Endothelial cell of umbilical vein (primary cell): ENCODE results near the gene IL6ST. TPM values are rescaled to one million over a fixed set of nuclear protein-coding genes. Genes with fewer than 3 reads are reported as not detected.

Experiments
- BruUV-seq: library from RNA; stranded (reverse); fragments of 400-500 nt; replicated peaks from 2 replicates; lab custom pipeline; 2021; lab: Mats Ljungman, UMichigan
- CTCF ChIA-PET: fragments of 300-600, 350-600 bp; sonication (Branson Sonifier 250); formaldehyde crosslinking; loops from one replicate; lab custom pipeline; 2021; ENCODE audit warnings: antibody characterized with exemption, inconsistent platforms; lab: Charles Lee
- POLR2A ChIA-PET: fragments of 300-600, 350-600 bp; sonication (Branson Sonifier 250); formaldehyde crosslinking; loops from one replicate; lab custom pipeline; 2021; ENCODE audit warnings: antibody characterized with exemption, inconsistent platforms; lab: Charles Lee
- DNase-seq: peaks from one replicate; pipeline ENCODE4 v3.0.0-alpha.2; 2011; ENCODE audit warnings: low read depth, low spot score
- FAIRE-seq: peaks from 2 replicates; lab custom pipeline; 2011; peaks lifted over from hg19 to GRCh38; lab: Jason Lieb, UNC
- H2AFZ ChIP-seq: 2 replicates; pipeline ENCODE4 v1.6.0; 2012; ENCODE audit warnings: low read depth, low read length, control low read depth, inconsistent platforms
- H3K27ac ChIP-seq: 2 replicates; pipeline ENCODE4 v1.5.1; 2011; ENCODE audit warnings: low read depth, mild to moderate bottlenecking, control low read depth, low read length, moderate library complexity; ENCODE audit not compliant: insufficient read depth
- H3K27me3 ChIP-seq, 2 experiments: 2 replicates each; pipeline versions ENCODE4 v1.6.0 to v1.6.1; 2011; ENCODE audit warnings: low read length in 2 of 2, mixed read lengths in 1 of 2; ENCODE audit not compliant: control insufficient read depth in 2 of 2, insufficient read depth in 2 of 2
- H3K36me3 ChIP-seq, 2 experiments: 2 replicates in 1 of 2; 3 replicates in 1 of 2; pipeline ENCODE4 v1.5.1; 2011; ENCODE audit warnings: low read length in 2 of 2, mild to moderate bottlenecking in 1 of 2, moderate library complexity in 1 of 2; ENCODE audit not compliant: control insufficient read depth in 2 of 2, insufficient read depth in 2 of 2; ENCODE audit errors: extremely low read depth in 1 of 2
- H3K4me1 ChIP-seq: 3 replicates; pipeline ENCODE4 v1.5.1; 2011; ENCODE audit warnings: mild to moderate bottlenecking, low read length; ENCODE audit not compliant: control insufficient read depth, insufficient read depth; ENCODE audit errors: extremely low read depth
- H3K4me2 ChIP-seq: 2 replicates; pipeline ENCODE4 v1.6.1; 2011; ENCODE audit warnings: low read length, control low read depth, mixed read lengths; ENCODE audit not compliant: insufficient read depth
- H3K4me3 ChIP-seq, 3 experiments: fragments of 200-600 bp in 1 of 3; sonication (generic), shearing (Covaris generic) in 1 of 3; replicated peaks in 1 of 3; 2 replicates each; pipeline ENCODE4 v1.5.1; 2011 to 2016; ENCODE audit warnings: control low read depth in 3 of 3, low read length in 3 of 3, mild to moderate bottlenecking in 2 of 3, inconsistent platforms in 1 of 3, low read depth in 1 of 3, moderate library complexity in 1 of 3; ENCODE audit not compliant: insufficient read depth in 1 of 3
- H3K79me2 ChIP-seq: 2 replicates; pipeline ENCODE4 v1.6.0; 2012; ENCODE audit warnings: low read length, inconsistent platforms; ENCODE audit not compliant: control insufficient read depth, insufficient read depth
- H3K9ac ChIP-seq: replicated peaks from 2 replicates; pipeline ENCODE3; 2011; ENCODE audit warnings: low read length, control low read depth; ENCODE audit not compliant: insufficient read depth; ENCODE audit errors: extremely low read depth
- H3K9me1 ChIP-seq: replicated peaks from 3 replicates; pipeline ENCODE4 v1.6.0; 2011; ENCODE audit warnings: mild to moderate bottlenecking, low read length; ENCODE audit not compliant: control insufficient read depth, insufficient read depth; ENCODE audit errors: extremely low read depth
- H3K9me3 ChIP-seq: replicated peaks from 2 replicates; pipeline ENCODE4 v1.5.1; 2012; ENCODE audit warnings: low read length, inconsistent platforms; ENCODE audit not compliant: control insufficient read depth, insufficient read depth
- H4K20me1 ChIP-seq: replicated peaks from 2 replicates; pipeline ENCODE3; 2011; ENCODE audit warnings: mild to moderate bottlenecking, low read length; ENCODE audit not compliant: control insufficient read depth, insufficient read depth; ENCODE audit errors: extremely low read depth
- EZH2 ChIP-seq: IDR thresholded peaks from 2 replicates; pipeline ENCODE4 v1.6.1; 2012; ENCODE audit warnings: borderline replicate concordance, low read depth, mild to moderate bottlenecking, moderate library complexity, low read length, inconsistent platforms; ENCODE audit not compliant: severe bottlenecking
- FOS ChIP-seq: IDR thresholded peaks from 2 replicates; pipeline ENCODE4 v1.6.1; 2011; ENCODE audit warnings: mild to moderate bottlenecking, low read length, moderate library complexity, borderline replicate concordance; ENCODE audit not compliant: insufficient read depth
- GATA2 ChIP-seq: IDR thresholded peaks from 2 replicates; pipeline ENCODE4 v1.7.0; 2011; ENCODE audit warnings: low read depth, mild to moderate bottlenecking, moderate library complexity, mixed read lengths, low read length; ENCODE audit not compliant: insufficient read length, insufficient read depth
- JUN ChIP-seq: IDR thresholded peaks from 2 replicates; pipeline ENCODE4 v1.6.1; 2011; ENCODE audit warnings: borderline replicate concordance, low read depth; ENCODE audit not compliant: insufficient read length, insufficient read depth
- MYC ChIP-seq: IDR thresholded peaks from one replicate; pipeline ENCODE4 v1.6.1; 2011; ENCODE audit warnings: mild to moderate bottlenecking, low read depth, low read length
- POLR2A ChIP-seq: IDR thresholded peaks from 2 replicates; pipeline ENCODE4 v1.6.1; 2012; ENCODE audit warnings: low read depth, mild to moderate bottlenecking, control low read depth, low read length
- POLR2AphosphoS5 ChIP-seq: IDR thresholded peaks from 2 replicates; pipeline ENCODE4 v1.6.1; 2012; ENCODE audit warnings: low read depth, mild to moderate bottlenecking, control low read depth, low read length, moderate library complexity; ENCODE audit not compliant: insufficient read depth
- dilution Hi-C: fragments of 300-500 bp; cut with MboI; formaldehyde crosslinking; loops from one replicate; pipeline ENCODE4 v1.15.0; 2019; ENCODE audit warnings: low sequenced_read_pairs; ENCODE audit not compliant: extremely low pct_ligation_motif_present
- intact Hi-C: fragments of 100-400 bp; cut with micrococcal nuclease; formaldehyde crosslinking; loops from one replicate; pipeline ENCODE4 v1.10.0; 2022
- polyA plus RNA-seq, 4 experiments: library from polyadenylated mRNA; depleted of rRNA in 3 of 4; stranded (reverse) in 3 of 4; unstranded in 1 of 4; fragments of >200 nt; gene quantifications; 2 replicates each; pipeline versions ENCODE4 v1.2.1 to v1.2.3, GENCODE V29; 2011 to 2012; ENCODE audit warnings: missing spikeins in 1 of 4
- total RNA-seq: library from RNA; stranded (reverse); gene quantifications from 2 replicates; pipeline ENCODE4 v1.2.3, GENCODE V29; 2021
- TF ChIP-seq, protein P1 (sequence below), 2 donors: IDR thresholded peaks; 1 replicate in 1 of 2; 2 replicates in 1 of 2; pipeline ENCODE4 v1.5.1; 2011; ENCODE audit warnings: low read length in 2 of 2, mild to moderate bottlenecking in 2 of 2, moderate library complexity in 2 of 2, control low read depth in 1 of 2, inconsistent platforms in 1 of 2, low read depth in 1 of 2; ENCODE audit not compliant: insufficient read depth in 1 of 2; ENCODE audit errors: extremely low read depth in 1 of 2
- TF ChIP-seq, protein P2 (sequence below): IDR thresholded peaks from 2 replicates; pipeline ENCODE4 v1.6.1; 2011; ENCODE audit not compliant: insufficient read depth, insufficient read length

Gene IL6ST
- total and polyA plus RNA-seq, 2 donors (not counting 3 experiments of a cell fraction or from before 2014, with no cell fraction given): 135 to 345 TPM

DNA sequence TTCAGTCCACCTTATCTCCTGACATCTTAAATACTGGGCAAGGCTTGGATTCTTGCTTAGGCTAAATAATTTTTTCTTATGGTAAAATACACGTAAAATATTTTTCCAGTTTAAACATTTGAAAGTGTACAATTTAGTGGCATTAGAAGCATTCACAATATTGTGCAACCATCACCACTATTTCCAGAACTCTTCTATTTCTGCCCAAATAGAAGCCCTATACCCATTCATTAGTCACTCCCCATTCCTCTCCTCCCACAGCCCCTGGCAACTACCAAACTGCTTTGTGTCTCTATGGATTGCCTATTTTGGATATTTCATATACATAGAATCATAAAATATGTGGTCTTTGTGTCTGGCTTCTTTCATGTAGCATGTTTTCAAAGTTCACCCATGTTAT, 86.0 kb downstream of the IL6ST start:
- BruUV-seq: no TSS peak
- DNase-seq (no peak), FAIRE-seq (no peak)
- no peaks in the 10 kb centered on the region for H3K9me1 ChIP-seq
- dilution Hi-C loops: no loop called here
- ChIA-PET POLR2A (no interaction called here), CTCF (interaction anchor here (1.5 kb wide), 1 partner anchor 15 kb away, joined by 5 read pairs; no protein-coding TSS in a partner anchor)
- H3K4me1 ChIP-seq: no peaks in the 10 kb centered on the region
- no peaks in the 10 kb centered on the region for H3K79me2 ChIP-seq
- no peak overlapping the region for H3K4me3 ChIP-seq
- no peaks in the 10 kb centered on the region for H3K9me3 ChIP-seq
- H2AFZ ChIP-seq: no peak overlapping the region
- no peaks in the 10 kb centered on the region for H4K20me1 ChIP-seq
- no peak overlapping the region for H3K9ac ChIP-seq
- no peaks in the 10 kb centered on the region for H3K36me3 ChIP-seq
- intact Hi-C loops: no loop called here
- TF ChIP-seq POLR2A (no peak), GATA2 (no peak), MYC (no peak), FOS (no peak), POLR2AphosphoS5 (no peak), JUN (no peak), EZH2 (no peak)
- TF ChIP-seq, protein P1, sequence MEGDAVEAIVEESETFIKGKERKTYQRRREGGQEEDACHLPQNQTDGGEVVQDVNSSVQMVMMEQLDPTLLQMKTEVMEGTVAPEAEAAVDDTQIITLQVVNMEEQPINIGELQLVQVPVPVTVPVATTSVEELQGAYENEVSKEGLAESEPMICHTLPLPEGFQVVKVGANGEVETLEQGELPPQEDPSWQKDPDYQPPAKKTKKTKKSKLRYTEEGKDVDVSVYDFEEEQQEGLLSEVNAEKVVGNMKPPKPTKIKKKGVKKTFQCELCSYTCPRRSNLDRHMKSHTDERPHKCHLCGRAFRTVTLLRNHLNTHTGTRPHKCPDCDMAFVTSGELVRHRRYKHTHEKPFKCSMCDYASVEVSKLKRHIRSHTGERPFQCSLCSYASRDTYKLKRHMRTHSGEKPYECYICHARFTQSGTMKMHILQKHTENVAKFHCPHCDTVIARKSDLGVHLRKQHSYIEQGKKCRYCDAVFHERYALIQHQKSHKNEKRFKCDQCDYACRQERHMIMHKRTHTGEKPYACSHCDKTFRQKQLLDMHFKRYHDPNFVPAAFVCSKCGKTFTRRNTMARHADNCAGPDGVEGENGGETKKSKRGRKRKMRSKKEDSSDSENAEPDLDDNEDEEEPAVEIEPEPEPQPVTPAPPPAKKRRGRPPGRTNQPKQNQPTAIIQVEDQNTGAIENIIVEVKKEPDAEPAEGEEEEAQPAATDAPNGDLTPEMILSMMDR (IDR thresholded peaks at IDR 0.05; ENCODE audit: extremely low read depth in 1 of 2, insufficient read depth in 1 of 2, low read depth in 1 of 2, low read length in 2 of 2): no peak
- TF ChIP-seq, protein P2, sequence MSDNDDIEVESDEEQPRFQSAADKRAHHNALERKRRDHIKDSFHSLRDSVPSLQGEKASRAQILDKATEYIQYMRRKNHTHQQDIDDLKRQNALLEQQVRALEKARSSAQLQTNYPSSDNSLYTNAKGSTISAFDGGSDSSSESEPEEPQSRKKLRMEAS: no peak
- no peak overlapping the region for H3K27ac ChIP-seq
- H3K4me2 ChIP-seq: no peak overlapping the region
- no peaks in the 10 kb centered on the region for H3K27me3 ChIP-seq
